HepG2 (cell line): ENCODE data around the gene RBBP8NL. TPM values are rescaled to one million over a fixed set of nuclear protein-coding genes. Genes with fewer than 3 reads are reported as not detected.

Source experiments
- AHR ChIP-seq: IDR thresholded peaks from 2 replicates; pipeline ENCODE4 v1.6.1; 2018; ENCODE audit warnings: missing genetic modification reagents, missing compliant biosample characterization
- CEBPG ChIP-seq: IDR thresholded peaks from 2 replicates; pipeline ENCODE4 v1.6.1; 2016
- CENPBD1 ChIP-seq: sonication (generic); formaldehyde crosslinking; IDR thresholded peaks from 2 replicates; pipeline ENCODE4 v1.8.0; 2022; ENCODE audit warnings: missing genetic modification reagents, low read depth, mild to moderate bottlenecking, borderline replicate concordance
- CHCHD3 ChIP-seq: sonication (generic); formaldehyde crosslinking; IDR thresholded peaks from 2 replicates; pipeline ENCODE4 v1.8.0; 2022; ENCODE audit warnings: mild to moderate bottlenecking, missing genetic modification reagents, moderate library complexity
- ELK4 ChIP-seq: sonication (generic); formaldehyde crosslinking; IDR thresholded peaks from 2 replicates; pipeline ENCODE4 v1.9.0; 2021; ENCODE audit warnings: missing genetic modification reagents, borderline replicate concordance
- FOXO1 ChIP-seq: sonication (generic); formaldehyde crosslinking; IDR thresholded peaks from 2 replicates; pipeline ENCODE4 v1.4.0; 2020; ENCODE audit warnings: missing genetic modification reagents
- NFE2L1 ChIP-seq: sonication (generic); formaldehyde crosslinking; IDR thresholded peaks from 2 replicates; pipeline ENCODE4 v1.4.0; 2020; ENCODE audit warnings: missing genetic modification reagents, mild to moderate bottlenecking, borderline replicate concordance
- NKX3-1 ChIP-seq: sonication (generic); formaldehyde crosslinking; IDR thresholded peaks from 2 replicates; pipeline ENCODE4 v1.5.0; 2020; ENCODE audit warnings: missing genetic modification reagents
- RFXAP ChIP-seq: sonication (generic); formaldehyde crosslinking; IDR thresholded peaks from 2 replicates; pipeline ENCODE4 v1.4.0; 2020; ENCODE audit warnings: missing genetic modification reagents, borderline replicate concordance
- SIN3A ChIP-seq: IDR thresholded peaks from 2 replicates; pipeline ENCODE4 v1.6.1; 2011; ENCODE audit warnings: low read depth, mild to moderate bottlenecking, control low read depth, low read length, borderline replicate concordance
- SOX13 ChIP-seq, 3 experiments: fragments of 450-650 bp in 1 of 3; sonication (generic) in 1 of 3; formaldehyde crosslinking in 1 of 3; IDR thresholded peaks in 2 of 3; conservative IDR thresholded peaks in 1 of 3; 2 replicates each; pipeline versions ENCODE4 v1.5.0 to v1.6.1; 2016 to 2020; ENCODE audit warnings: antibody characterized with exemption in 1 of 3, mild to moderate bottlenecking in 1 of 3, missing compliant biosample characterization in 1 of 3, missing genetic modification reagents in 1 of 3, moderate library complexity in 1 of 3
- ZFP1 ChIP-seq: IDR thresholded peaks from 2 replicates; pipeline ENCODE4 v1.6.1; 2016
- ZNF468 ChIP-seq: sonication (generic); formaldehyde crosslinking; IDR thresholded peaks from 2 replicates; pipeline ENCODE4 v1.8.0; 2022; ENCODE audit warnings: mild to moderate bottlenecking, moderate library complexity, missing genetic modification reagents
- ZNF672 ChIP-seq: sonication (generic); formaldehyde crosslinking; IDR thresholded peaks from 2 replicates; pipeline ENCODE4 v1.8.1; 2022; ENCODE audit warnings: missing genetic modification reagents
- ZNF747 ChIP-seq: sonication (generic); formaldehyde crosslinking; IDR thresholded peaks from 2 replicates; pipeline ENCODE4 v1.8.1; 2023; ENCODE audit warnings: missing genetic modification reagents, mild to moderate bottlenecking, borderline replicate concordance
- polyA plus RNA-seq, 8 experiments: library from polyadenylated mRNA; depleted of rRNA in 3 of 8; stranded (reverse) in 7 of 8; unstranded in 1 of 8; fragments of >200 nt; fragmentation: Illumina TruSeq in 4 of 8; extraction: Trizol in 4 of 8; gene quantifications; 2 replicates each; pipeline versions ENCODE4 v1.2.1 to v1.2.3, GENCODE V29; 2011 to 2016; ENCODE audit warnings: low read depth in 4 of 8, missing spikeins in 1 of 8, mixed read lengths in 1 of 8; ENCODE audit not compliant: insufficient read depth in 1 of 8
- total RNA-seq, 5 experiments: library from RNA; depleted of rRNA; stranded (reverse); fragments of >200 nt; fragmentation: Illumina TruSeq; extraction: Trizol; gene quantifications; 2 replicates each; pipeline ENCODE4 v1.2.3, GENCODE V29; 2016; ENCODE audit warnings: low read depth in 1 of 5
- TF ChIP-seq, protein P1 (sequence below): sonication (generic); formaldehyde crosslinking; IDR thresholded peaks from 2 replicates; pipeline ENCODE4 v1.4.0; 2020; ENCODE audit warnings: missing genetic modification reagents
- TF ChIP-seq, protein P2 (sequence below): sonication (generic); formaldehyde crosslinking; IDR thresholded peaks from 2 replicates; pipeline ENCODE4 v1.5.0; 2020; ENCODE audit warnings: mild to moderate bottlenecking, missing genetic modification reagents
- TF ChIP-seq, protein P3 (sequence below): sonication (generic); formaldehyde crosslinking; IDR thresholded peaks from 2 replicates; pipeline ENCODE4 v1.5.0; 2020; ENCODE audit warnings: missing genetic modification reagents
- TF ChIP-seq, protein P4 (sequence below): sonication (generic); formaldehyde crosslinking; IDR thresholded peaks from 2 replicates; pipeline ENCODE4 v1.4.0; 2020; ENCODE audit warnings: missing genetic modification reagents
- TF ChIP-seq, protein P5 (sequence below): sonication (generic); formaldehyde crosslinking; IDR thresholded peaks from 2 replicates; pipeline ENCODE4 v1.4.0; 2020; ENCODE audit warnings: mild to moderate bottlenecking, missing genetic modification reagents

RBBP8NL gene
- total and polyA plus RNA-seq, 2 of the 13 experiments (the other 11 are each of a cell fraction or from before 2014, with no cell fraction given), result 0.69 to 0.86 TPM

DNA sequence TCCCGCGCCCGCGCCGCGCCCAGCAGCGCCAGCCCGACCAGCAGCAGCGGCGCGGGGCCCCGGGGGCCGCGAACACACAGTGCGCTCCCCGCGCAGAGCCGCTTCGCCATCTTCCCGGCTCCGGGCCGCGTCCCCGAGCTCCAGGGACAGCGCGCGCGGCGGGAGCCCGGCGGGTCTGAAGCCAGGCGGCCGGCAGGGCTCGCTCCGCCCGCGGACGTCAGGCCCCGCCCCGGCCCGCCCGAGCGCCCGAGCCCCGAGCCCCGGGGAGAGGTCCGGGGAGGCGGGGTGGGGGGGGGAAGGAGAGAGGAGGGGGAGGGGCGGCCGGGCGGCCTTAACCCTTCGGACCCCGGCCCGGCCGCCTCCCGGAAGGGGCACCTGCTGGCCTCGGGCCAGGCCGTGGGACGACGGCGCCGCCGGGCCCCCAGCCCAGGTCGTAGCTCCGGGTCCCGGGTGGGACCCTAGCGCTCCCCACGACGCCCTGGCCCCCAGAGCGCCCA is 60.2 kb downstream of the RBBP8NL start, which contains the start of gene LAMA5 (continued):
- TF ChIP-seq NKX3-1 (CRISPR knock-in tag), result peak; percentile 6; the same call in 1 of the 2 replicates
- no peak for TF ChIP-seq ZFP1
- no peak for TF ChIP-seq ZNF672 (CRISPR knock-in tag)
- TF ChIP-seq SIN3A, result peak; percentile 57; the same call in 1 of the 2 replicates
- TF ChIP-seq SOX13 (IDR thresholded peaks at IDR 0.05), result no peak
- TF ChIP-seq SOX13 (CRISPR knock-in tag; conservative IDR thresholded peaks at IDR 0.05 in 1 of 2, IDR thresholded peaks at IDR 0.05 in 1 of 2), result no peak; a peak in 1 of 4 replicates
- TF ChIP-seq, protein P1, sequence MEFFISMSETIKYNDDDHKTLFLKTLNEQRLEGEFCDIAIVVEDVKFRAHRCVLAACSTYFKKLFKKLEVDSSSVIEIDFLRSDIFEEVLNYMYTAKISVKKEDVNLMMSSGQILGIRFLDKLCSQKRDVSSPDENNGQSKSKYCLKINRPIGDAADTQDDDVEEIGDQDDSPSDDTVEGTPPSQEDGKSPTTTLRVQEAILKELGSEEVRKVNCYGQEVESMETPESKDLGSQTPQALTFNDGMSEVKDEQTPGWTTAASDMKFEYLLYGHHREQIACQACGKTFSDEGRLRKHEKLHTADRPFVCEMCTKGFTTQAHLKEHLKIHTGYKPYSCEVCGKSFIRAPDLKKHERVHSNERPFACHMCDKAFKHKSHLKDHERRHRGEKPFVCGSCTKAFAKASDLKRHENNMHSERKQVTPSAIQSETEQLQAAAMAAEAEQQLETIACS (CRISPR knock-in tag), result no peak; the same call in 1 of the 2 replicates
- TF ChIP-seq, protein P2, sequence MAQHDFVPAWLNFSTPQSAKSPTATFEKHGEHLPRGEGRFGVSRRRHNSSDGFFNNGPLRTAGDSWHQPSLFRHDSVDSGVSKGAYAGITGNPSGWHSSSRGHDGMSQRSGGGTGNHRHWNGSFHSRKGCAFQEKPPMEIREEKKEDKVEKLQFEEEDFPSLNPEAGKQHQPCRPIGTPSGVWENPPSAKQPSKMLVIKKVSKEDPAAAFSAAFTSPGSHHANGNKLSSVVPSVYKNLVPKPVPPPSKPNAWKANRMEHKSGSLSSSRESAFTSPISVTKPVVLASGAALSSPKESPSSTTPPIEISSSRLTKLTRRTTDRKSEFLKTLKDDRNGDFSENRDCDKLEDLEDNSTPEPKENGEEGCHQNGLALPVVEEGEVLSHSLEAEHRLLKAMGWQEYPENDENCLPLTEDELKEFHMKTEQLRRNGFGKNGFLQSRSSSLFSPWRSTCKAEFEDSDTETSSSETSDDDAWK (CRISPR knock-in tag), result no peak
- TF ChIP-seq AHR (CRISPR knock-in tag), result no peak
- no peak for TF ChIP-seq FOXO1 (CRISPR knock-in tag)
- no peak for TF ChIP-seq ZNF747 (CRISPR knock-in tag)
- TF ChIP-seq, protein P3, sequence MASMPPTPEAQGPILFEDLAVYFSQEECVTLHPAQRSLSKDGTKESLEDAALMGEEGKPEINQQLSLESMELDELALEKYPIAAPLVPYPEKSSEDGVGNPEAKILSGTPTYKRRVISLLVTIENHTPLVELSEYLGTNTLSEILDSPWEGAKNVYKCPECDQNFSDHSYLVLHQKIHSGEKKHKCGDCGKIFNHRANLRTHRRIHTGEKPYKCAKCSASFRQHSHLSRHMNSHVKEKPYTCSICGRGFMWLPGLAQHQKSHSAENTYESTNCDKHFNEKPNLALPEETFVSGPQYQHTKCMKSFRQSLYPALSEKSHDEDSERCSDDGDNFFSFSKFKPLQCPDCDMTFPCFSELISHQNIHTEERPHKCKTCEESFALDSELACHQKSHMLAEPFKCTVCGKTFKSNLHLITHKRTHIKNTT, result no peak
- TF ChIP-seq CEBPG (CRISPR knock-in tag), result no peak
- TF ChIP-seq, protein P4, sequence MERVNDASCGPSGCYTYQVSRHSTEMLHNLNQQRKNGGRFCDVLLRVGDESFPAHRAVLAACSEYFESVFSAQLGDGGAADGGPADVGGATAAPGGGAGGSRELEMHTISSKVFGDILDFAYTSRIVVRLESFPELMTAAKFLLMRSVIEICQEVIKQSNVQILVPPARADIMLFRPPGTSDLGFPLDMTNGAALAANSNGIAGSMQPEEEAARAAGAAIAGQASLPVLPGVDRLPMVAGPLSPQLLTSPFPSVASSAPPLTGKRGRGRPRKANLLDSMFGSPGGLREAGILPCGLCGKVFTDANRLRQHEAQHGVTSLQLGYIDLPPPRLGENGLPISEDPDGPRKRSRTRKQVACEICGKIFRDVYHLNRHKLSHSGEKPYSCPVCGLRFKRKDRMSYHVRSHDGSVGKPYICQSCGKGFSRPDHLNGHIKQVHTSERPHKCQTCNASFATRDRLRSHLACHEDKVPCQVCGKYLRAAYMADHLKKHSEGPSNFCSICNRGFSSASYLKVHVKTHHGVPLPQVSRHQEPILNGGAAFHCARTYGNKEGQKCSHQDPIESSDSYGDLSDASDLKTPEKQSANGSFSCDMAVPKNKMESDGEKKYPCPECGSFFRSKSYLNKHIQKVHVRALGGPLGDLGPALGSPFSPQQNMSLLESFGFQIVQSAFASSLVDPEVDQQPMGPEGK, result no peak
- no peak for TF ChIP-seq NFE2L1 (CRISPR knock-in tag)
- no peak for TF ChIP-seq ELK4 (CRISPR knock-in tag)
- TF ChIP-seq RFXAP (CRISPR knock-in tag), result peak; percentile 52; the same call in 1 of the 2 replicates
- TF ChIP-seq CENPBD1, result no peak
- TF ChIP-seq, protein P5, sequence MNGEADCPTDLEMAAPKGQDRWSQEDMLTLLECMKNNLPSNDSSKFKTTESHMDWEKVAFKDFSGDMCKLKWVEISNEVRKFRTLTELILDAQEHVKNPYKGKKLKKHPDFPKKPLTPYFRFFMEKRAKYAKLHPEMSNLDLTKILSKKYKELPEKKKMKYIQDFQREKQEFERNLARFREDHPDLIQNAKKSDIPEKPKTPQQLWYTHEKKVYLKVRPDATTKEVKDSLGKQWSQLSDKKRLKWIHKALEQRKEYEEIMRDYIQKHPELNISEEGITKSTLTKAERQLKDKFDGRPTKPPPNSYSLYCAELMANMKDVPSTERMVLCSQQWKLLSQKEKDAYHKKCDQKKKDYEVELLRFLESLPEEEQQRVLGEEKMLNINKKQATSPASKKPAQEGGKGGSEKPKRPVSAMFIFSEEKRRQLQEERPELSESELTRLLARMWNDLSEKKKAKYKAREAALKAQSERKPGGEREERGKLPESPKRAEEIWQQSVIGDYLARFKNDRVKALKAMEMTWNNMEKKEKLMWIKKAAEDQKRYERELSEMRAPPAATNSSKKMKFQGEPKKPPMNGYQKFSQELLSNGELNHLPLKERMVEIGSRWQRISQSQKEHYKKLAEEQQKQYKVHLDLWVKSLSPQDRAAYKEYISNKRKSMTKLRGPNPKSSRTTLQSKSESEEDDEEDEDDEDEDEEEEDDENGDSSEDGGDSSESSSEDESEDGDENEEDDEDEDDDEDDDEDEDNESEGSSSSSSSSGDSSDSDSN (CRISPR knock-in tag), result no peak
- no peak for TF ChIP-seq ZNF468 (CRISPR knock-in tag)
- TF ChIP-seq CHCHD3 (CRISPR knock-in tag), result no peak
